GM21528 (cell line): ENCODE measurements around the gene SLC2A5.

ENCODE experiments used
- ATAC-seq: cut with Tn5 transposase; IDR thresholded peaks from one replicate; pipeline ENCODE4 v1.9.1; 2021; ENCODE audit warnings: mild to moderate bottlenecking, moderate library complexity; ENCODE audit not compliant: unreplicated experiment, low FRiP score

The SLC2A5 gene

DNA sequence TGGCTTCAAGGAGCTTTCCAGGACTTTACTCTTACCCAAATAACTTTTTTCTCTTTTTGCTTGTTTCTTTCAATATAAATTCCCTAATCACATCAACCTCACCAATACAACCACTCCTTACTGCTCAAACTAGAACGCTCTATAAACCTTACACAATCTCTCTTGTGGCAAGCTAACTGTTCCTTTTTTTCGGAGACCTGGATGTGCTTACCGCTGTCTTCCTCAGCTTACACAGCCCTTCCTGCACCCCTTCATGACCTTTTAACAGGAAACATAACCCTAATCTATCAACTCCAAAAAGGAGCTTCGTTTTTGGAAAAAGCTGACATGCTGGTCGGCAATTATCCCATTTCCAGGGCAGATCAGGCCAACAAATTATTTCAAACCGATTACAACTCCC, 24.1 kb upstream of the SLC2A5 start:
- no peak for ATAC-seq

GRCh38 chr1:9093091-9093490, 23.7 kb upstream of the SLC2A5 start:
- no peak for ATAC-seq

GRCh38 chr1:9088807-9089206, 19.4 kb upstream of the SLC2A5 start:
- no peak for ATAC-seq

DNA sequence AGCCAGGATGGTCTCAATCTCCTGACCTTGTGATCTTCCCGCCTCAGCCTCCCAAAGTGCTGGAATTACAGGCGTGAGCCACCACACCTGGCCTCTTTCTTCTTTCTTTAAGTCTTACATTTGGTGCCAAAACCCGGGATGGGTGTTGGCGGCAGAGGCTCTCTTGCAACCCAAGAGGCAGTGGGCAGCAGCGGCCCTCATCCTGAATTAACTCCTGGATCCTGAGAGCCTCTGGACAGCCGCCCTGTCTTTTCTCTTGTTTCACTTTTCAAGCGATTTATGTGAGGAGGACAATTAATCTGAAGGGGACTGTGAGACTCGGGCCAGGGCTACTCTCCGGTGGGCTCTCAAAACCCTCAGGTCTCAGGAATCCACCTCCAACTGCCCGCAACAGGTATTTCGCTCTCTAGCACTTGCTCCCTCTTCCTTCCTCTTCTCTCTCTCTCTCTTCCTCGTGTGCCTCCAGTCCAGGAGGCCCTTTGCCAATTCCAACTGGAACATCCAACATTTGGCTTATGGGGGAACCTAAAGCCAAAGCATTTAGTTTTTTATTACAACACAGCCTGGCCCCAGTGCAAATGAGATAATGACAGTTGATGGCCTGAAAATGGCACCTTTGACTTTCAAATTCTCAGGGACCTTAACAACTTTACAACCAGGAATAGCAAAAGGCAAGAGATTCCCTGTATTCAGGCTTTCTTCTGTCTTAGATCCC, 18.1 kb upstream of the SLC2A5 start:
- no peak for ATAC-seq

GRCh38 chr1:9086796-9087195, 17.4 kb upstream of the SLC2A5 start:
- no peak for ATAC-seq

DNA sequence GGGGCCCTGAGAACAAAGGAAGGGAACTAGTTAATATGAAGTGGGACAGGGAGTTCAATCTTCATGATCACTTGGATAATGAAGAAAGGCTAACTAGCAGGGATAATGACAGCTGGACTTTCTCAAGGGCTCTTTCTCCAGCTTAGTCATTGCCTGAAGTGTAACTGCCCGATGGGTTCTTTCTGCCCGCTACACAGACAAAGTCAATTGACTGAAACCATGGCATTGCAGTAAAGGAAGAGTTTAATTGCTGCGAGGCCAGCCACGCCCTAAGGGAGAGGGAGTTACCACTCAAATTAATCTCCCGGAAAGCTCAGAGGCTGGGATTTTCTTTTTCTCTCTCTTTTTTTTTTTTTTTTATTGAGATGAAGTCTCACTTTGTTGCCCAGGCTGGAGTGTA, 16.6 kb upstream of the SLC2A5 start:
- ATAC-seq: no peak

GRCh38 chr1:9085306-9085940, 16.0 kb upstream of the SLC2A5 start:
- ATAC-seq: no peak

DNA sequence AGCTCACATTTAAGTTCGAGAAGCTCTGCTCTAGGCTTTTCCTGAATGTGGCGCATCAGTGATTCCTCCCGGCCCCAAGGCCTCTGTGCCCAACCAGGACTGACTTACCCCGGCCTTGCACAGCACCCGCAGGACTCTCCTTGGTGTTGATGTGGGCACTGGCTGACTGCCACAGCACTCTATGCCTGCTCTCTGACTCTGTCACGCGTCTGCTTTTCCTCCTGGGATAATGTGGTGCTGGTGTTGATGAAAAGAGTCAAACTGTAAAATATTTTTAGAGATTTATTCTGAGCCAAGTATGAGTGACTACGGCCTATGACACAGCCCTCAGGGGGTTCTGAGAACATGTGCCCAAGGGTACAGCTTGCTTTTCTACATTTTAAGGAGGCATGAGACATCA, 15.5 kb upstream of the SLC2A5 start:
- ATAC-seq: no peak

DNA sequence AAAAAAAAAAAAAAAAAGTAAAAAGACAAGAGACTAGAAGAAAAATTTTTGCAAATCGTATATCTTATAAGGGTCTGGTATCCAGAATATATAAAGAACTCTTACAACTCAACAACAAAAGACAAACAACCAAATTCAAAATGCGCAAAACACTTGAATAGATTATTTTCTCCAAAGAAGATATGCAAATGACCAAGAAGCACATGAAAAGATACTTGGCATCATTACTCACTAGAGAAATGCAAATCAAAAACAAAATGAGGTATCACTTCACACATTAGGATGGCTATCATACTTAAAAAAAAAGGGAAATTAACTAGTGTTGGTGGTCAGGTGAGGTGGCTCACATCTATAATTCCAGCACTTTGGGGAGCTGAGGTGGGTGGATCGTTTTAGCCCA, 12.0 kb upstream of the SLC2A5 start:
- ATAC-seq: no peak

GRCh38 chr1:9080705-9081291, 11.4 kb upstream of the SLC2A5 start:
- ATAC-seq: no peak

- ATAC-seq: peak; percentile 51
These were observed 10.7 kb upstream of the SLC2A5 start for GRCh38 chr1:9079988-9080704.

GRCh38 chr1:9078752-9079500, 9.5 kb upstream of the SLC2A5 start:
- ATAC-seq: no peak

DNA sequence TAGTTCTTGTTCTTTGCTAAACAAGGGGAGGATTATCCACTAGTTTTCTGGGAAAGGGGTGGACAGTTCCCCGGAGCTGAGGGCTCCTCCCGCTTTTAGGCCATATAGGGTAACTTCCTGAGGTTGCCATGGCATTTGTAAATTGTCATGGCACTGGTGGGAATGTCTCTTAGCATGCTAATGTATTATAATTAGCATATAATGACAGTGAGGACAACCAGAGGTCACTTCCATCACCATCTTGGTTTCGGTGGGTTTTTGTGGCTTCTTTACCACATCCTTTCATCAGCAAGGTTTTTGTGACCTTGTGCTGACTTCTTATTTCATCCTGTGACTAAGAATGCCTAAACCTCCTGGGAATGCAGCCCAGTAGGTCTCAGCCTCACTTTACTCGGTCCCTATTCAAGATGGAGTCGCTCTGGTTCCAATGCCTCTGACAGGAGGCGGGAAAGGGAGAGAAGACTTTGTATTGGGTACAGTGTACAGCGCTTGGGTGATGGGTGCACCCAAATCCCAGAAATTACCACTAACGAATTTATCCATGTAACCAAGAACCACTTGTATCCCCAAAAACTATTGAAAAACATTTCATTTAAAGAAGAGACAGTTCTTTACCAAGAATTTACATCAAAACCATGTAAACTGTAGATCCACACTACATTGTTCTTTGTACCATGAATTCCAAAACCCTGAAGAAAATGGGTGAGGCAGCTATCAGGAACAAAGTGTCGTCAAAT, 8.7 kb upstream of the SLC2A5 start:
- no peak for ATAC-seq

DNA sequence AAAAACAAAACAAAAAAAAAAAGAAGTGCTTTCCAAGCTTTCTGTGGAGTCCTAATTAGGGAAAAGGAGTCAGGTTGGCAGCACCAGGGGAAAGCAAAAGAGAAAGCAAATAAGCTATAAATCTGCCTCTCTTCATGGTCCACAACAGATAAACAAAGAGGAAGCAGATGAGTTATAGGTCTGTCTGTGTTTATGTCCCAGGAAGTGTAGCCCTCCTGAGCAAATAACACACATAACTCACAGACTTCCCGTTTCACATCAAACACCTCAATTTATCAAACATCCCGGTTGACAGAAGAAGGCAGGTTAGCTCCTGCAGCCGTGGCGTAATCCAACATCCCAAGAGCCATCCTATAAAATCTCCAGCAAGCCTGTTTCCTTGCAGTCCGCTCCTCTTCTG, 5.6 kb upstream of the SLC2A5 start:
- no peak for ATAC-seq

DNA sequence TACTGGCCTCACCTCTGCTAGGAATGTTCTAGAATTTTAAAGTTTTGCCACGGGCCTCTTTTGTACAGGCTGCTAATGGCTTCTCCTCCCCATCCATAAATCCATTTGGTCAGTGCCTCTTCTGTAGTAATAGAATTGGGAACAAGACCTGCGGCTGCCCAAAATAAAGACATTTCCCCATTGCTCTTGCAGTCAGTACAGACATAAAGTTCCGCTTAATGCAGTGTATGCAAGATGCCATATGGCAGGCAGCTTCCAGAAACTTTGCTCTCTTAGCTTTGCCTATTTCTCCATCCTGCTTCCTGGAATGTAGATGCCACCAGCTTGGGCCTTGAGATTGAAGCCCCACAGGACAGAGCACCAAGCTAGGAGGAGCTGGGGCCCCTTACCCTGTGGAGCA, 3.7 kb upstream of the SLC2A5 start:
- no peak for ATAC-seq

GRCh38 chr1:9071554-9072235, 2.3 kb upstream of the SLC2A5 start:
- ATAC-seq: no peak

DNA sequence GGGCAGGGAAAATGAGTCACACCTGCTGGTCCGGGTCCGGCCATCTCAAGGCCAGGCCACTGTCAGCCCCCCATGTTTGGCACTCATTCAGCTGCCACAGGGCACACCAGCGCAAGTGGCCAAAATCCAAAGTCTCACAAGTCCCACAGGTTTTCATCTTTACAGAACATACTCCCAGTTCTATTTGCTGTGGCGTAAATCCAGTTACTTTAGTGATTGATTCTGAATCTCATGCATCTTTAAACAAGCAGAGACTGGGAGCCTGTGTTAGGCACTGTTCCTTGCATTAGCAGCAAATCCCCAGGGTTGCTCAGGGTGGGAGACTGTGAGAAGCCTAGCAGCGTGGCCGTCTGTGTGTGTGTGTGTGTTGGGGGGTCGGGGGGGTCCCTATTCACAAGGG, 1.1 kb upstream of the SLC2A5 start:
- no peak for ATAC-seq

GRCh38 chr1:9068981-9069325, 482 bp downstream of the SLC2A5 start:
- ATAC-seq: no peak

GRCh38 chr1:9066945-9067807, 2.3 kb downstream of the SLC2A5 start:
- no peak for ATAC-seq
